Measurements from ENCODE around the gene ZNF239.
"Not testable (repeated sequence)": the region's sequence is repeated elsewhere in the genome, so short reads cannot be mapped to it uniquely, and the experiment has no call there.

Gene ZNF239

GRCh38 chr10:43606323-43607198 is 32.1 kb upstream of the ZNF239 start, which contains the start of gene ZNF485:
Gene ZNF485, plus strand, starts transcription at chr10:43606438. Its CDS starts 613 bp downstream, at chr10:43607051.
- no peaks in the 10 kb centered on the region for H3K4me1 ChIP-seq (ENCODE audit: insufficient read depth, insufficient read length)
- H3K9me3 ChIP-seq (ENCODE audit: insufficient read depth, low read length), result peaks cover 9% of the 10 kb centered on the region
- TF ChIP-seq ZNF274 (IDR thresholded peaks at IDR 0.05; ENCODE audit: low read depth, low read length) (no peak), SUZ12 (IDR thresholded peaks at IDR 0.05; ENCODE audit: extremely low read depth, insufficient read depth, insufficient read length) (no peak), YY1 (IDR thresholded peaks at IDR 0.05; ENCODE audit: insufficient read depth, insufficient read length) (no peak)
- no peaks in the 10 kb centered on the region for H3K27me3 ChIP-seq (ENCODE audit: insufficient read depth, insufficient read length)
- H3K9ac ChIP-seq (ENCODE audit: insufficient read length, low read depth), result peak within 1 kb of the TSS; percentile 86
- peak within 1 kb of the TSS; percentile 75 for H3K4me3 ChIP-seq (ENCODE audit: insufficient read length, low read depth)
- peaks cover 32% of the 10 kb centered on the region for H3K36me3 ChIP-seq (ENCODE audit: insufficient read depth, insufficient read length, low read length)
- peak; percentile 44 for DNase-seq (ENCODE audit: low read depth, low spot score)

GRCh38 chr10:43605850-43606322 is 31.5 kb upstream of the ZNF239 start:
- TF ChIP-seq YY1 (IDR thresholded peaks at IDR 0.05; ENCODE audit: insufficient read depth, insufficient read length), result no peak
- no peak for TF ChIP-seq SUZ12 (IDR thresholded peaks at IDR 0.05; ENCODE audit: extremely low read depth, insufficient read depth, insufficient read length)
- no peak for TF ChIP-seq ZNF274 (IDR thresholded peaks at IDR 0.05; ENCODE audit: low read depth, low read length)
- no peak overlapping the region for H3K9ac ChIP-seq (ENCODE audit: insufficient read length, low read depth)
- H3K9me3 ChIP-seq (ENCODE audit: insufficient read depth, low read length), result peaks cover 8% of the 10 kb centered on the region
- peaks cover 26% of the 10 kb centered on the region for H3K36me3 ChIP-seq (ENCODE audit: insufficient read depth, insufficient read length, low read length)
- no peaks in the 10 kb centered on the region for H3K4me1 ChIP-seq (ENCODE audit: insufficient read depth, insufficient read length)
- H3K27me3 ChIP-seq (ENCODE audit: insufficient read depth, insufficient read length), result no peaks in the 10 kb centered on the region
- peak overlapping the region; percentile 75 for H3K4me3 ChIP-seq (ENCODE audit: insufficient read length, low read depth)
- no peak for DNase-seq (ENCODE audit: low read depth, low spot score)

GRCh38 chr10:43601576-43601975 is 27.2 kb upstream of the ZNF239 start:
- H3K9ac ChIP-seq (ENCODE audit: insufficient read length, low read depth); DNase-seq (ENCODE audit: low read depth, low spot score); H3K27me3 ChIP-seq (ENCODE audit: insufficient read depth, insufficient read length); H3K4me1 ChIP-seq (ENCODE audit: insufficient read depth, insufficient read length); H3K4me3 ChIP-seq (ENCODE audit: insufficient read length, low read depth); H3K36me3 ChIP-seq (ENCODE audit: insufficient read depth, insufficient read length, low read length); H3K9me3 ChIP-seq (ENCODE audit: insufficient read depth, low read length): not testable (repeated sequence)

GRCh38 chr10:43599333-43599732 is 24.9 kb upstream of the ZNF239 start:
- no peaks in the 10 kb centered on the region for H3K27me3 ChIP-seq (ENCODE audit: insufficient read depth, insufficient read length)
- TF ChIP-seq ZNF274 (IDR thresholded peaks at IDR 0.05; ENCODE audit: low read depth, low read length) (no peak), YY1 (IDR thresholded peaks at IDR 0.05; ENCODE audit: insufficient read depth, insufficient read length) (no peak), SUZ12 (IDR thresholded peaks at IDR 0.05; ENCODE audit: extremely low read depth, insufficient read depth, insufficient read length) (no peak)
- H3K36me3 ChIP-seq (ENCODE audit: insufficient read depth, insufficient read length, low read length), result no peaks in the 10 kb centered on the region
- peaks cover 6% of the 10 kb centered on the region for H3K9me3 ChIP-seq (ENCODE audit: insufficient read depth, low read length)
- no peaks in the 10 kb centered on the region for H3K4me1 ChIP-seq (ENCODE audit: insufficient read depth, insufficient read length)
- no peak overlapping the region for H3K9ac ChIP-seq (ENCODE audit: insufficient read length, low read depth)
- no peak for DNase-seq (ENCODE audit: low read depth, low spot score)
- H3K4me3 ChIP-seq (ENCODE audit: insufficient read length, low read depth), result no peak overlapping the region

GRCh38 chr10:43598446-43598845 is 24.0 kb upstream of the ZNF239 start:
- no peaks in the 10 kb centered on the region for H3K27me3 ChIP-seq (ENCODE audit: insufficient read depth, insufficient read length)
- H3K36me3 ChIP-seq (ENCODE audit: insufficient read depth, insufficient read length, low read length), result no peaks in the 10 kb centered on the region
- peaks cover 13% of the 10 kb centered on the region for H3K9me3 ChIP-seq (ENCODE audit: insufficient read depth, low read length)
- TF ChIP-seq YY1 (IDR thresholded peaks at IDR 0.05; ENCODE audit: insufficient read depth, insufficient read length) (no peak), ZNF274 (IDR thresholded peaks at IDR 0.05; ENCODE audit: low read depth, low read length) (no peak), SUZ12 (IDR thresholded peaks at IDR 0.05; ENCODE audit: extremely low read depth, insufficient read depth, insufficient read length) (no peak)
- no peak overlapping the region for H3K9ac ChIP-seq (ENCODE audit: insufficient read length, low read depth)
- no peak for DNase-seq (ENCODE audit: low read depth, low spot score)
- H3K4me1 ChIP-seq (ENCODE audit: insufficient read depth, insufficient read length), result no peaks in the 10 kb centered on the region
- no peak overlapping the region for H3K4me3 ChIP-seq (ENCODE audit: insufficient read length, low read depth)

- peaks cover 25% of the 10 kb centered on the region for H3K9me3 ChIP-seq (ENCODE audit: insufficient read depth, low read length)
- DNase-seq (ENCODE audit: low read depth, low spot score), result no peak
These were observed 22.1 kb upstream of the ZNF239 start for GRCh38 chr10:43596546-43596945.

GRCh38 chr10:43595739-43596298 is 21.4 kb upstream of the ZNF239 start:
- H3K4me1 ChIP-seq (ENCODE audit: insufficient read depth, insufficient read length), result no peaks in the 10 kb centered on the region
- H3K36me3 ChIP-seq (ENCODE audit: insufficient read depth, insufficient read length, low read length), result no peaks in the 10 kb centered on the region
- DNase-seq (ENCODE audit: low read depth, low spot score), result no peak
- TF ChIP-seq SUZ12 (IDR thresholded peaks at IDR 0.05; ENCODE audit: extremely low read depth, insufficient read depth, insufficient read length) (no peak), ZNF274 (IDR thresholded peaks at IDR 0.05; ENCODE audit: low read depth, low read length) (no peak), YY1 (IDR thresholded peaks at IDR 0.05; ENCODE audit: insufficient read depth, insufficient read length) (no peak)
- no peaks in the 10 kb centered on the region for H3K27me3 ChIP-seq (ENCODE audit: insufficient read depth, insufficient read length)
- H3K9ac ChIP-seq (ENCODE audit: insufficient read length, low read depth), result no peak overlapping the region
- H3K9me3 ChIP-seq (ENCODE audit: insufficient read depth, low read length), result peaks cover 20% of the 10 kb centered on the region; the same call in 1 of the 2 replicates
- H3K4me3 ChIP-seq (ENCODE audit: insufficient read length, low read depth), result no peak overlapping the region

More at GRCh38 chr10:43596546-43596945, 22.1 kb upstream of the ZNF239 start:
- Histone ChIP-seq H3K4me1 (ENCODE audit: insufficient read depth, insufficient read length) (no peaks in the 10 kb centered on the region), H3K9ac (ENCODE audit: insufficient read length, low read depth) (no peak overlapping the region), H3K36me3 (ENCODE audit: insufficient read depth, insufficient read length, low read length) (no peaks in the 10 kb centered on the region), H3K4me3 (ENCODE audit: insufficient read length, low read depth) (no peak overlapping the region), H3K27me3 (ENCODE audit: insufficient read depth, insufficient read length) (no peaks in the 10 kb centered on the region)
- TF ChIP-seq SUZ12 (IDR thresholded peaks at IDR 0.05; ENCODE audit: extremely low read depth, insufficient read depth, insufficient read length) (no peak), ZNF274 (IDR thresholded peaks at IDR 0.05; ENCODE audit: low read depth, low read length) (no peak), YY1 (IDR thresholded peaks at IDR 0.05; ENCODE audit: insufficient read depth, insufficient read length) (no peak)

Data from NT2/D1 (cell line).